Stimulated activated CD4-positive, alpha-beta T cell treated with anti-CD3 and anti-CD28 coated beads, Interleukin-12 subunit alpha, Interleukin-12 subunit beta, amount 100 ng/mL, for 24 hours (primary cell): ENCODE data around the gene KCNIP4.

ENCODE experiments used
- DNase-seq, 2 experiments: peaks; one replicate each; pipeline ENCODE4 v3.0.0-alpha.2; 2020; ENCODE audit warnings: low read depth in 2 of 2

Gene KCNIP4

DNA sequence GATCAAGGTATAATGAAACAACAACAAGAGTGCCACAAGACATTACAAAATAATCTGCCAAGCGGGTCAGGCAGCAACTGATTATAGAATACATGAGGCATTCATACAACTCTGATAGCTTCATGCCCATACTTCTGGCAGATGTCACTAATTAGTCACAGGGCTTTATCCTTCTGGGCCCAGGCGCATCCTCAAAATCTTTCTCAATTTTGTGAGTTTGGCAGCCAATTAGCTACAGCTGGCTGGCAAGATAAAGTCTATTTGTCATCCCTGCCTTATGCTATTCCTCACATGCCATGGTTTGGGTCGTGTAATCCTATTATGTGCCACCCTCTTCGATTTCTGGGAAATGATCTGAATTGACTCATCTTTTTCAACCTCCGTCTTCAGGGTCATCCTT lies 994.0 kb downstream of the KCNIP4 start:
- no peak for DNase-seq

DNA sequence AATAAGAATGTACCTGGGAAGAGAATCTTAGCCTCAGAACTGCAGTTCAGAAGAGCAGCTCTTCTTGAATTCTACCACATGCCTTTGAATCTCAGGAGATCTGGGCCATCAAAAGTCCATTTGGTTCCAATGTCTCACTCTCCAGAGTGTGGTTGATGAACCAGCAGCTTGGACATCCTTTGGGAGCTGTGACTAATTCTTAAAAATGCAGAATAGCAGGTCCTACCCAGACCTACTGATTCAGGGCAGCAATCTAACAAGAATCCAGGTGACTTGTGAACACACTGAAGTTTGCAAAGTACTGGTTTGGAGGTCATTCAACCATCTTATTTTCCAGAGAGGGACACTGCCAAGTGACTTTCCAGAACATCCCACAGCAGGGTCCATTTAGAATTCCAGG lies 1003.6 kb downstream of the KCNIP4 start:
- DNase-seq = no peak

DNA sequence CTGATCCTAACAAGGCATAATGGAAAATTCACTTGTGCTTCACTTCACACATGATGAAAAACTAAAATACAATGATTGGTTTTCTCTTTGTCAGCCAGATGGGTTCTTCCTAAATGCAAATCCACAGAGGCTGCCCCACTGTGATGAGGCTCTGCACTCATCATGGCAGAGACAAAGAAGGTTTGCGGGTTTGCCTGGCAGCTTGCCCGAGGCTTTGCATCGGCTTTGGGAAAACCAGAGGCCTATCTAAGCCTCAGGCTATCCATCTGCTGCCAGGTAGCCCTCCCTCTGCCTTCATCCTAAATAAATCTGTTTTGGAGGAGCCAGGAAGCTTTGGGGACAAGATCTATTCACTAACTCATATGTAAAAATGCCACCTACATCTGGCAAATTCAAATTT lies 1004.1 kb downstream of the KCNIP4 start:
- DNase-seq = no peak

DNA sequence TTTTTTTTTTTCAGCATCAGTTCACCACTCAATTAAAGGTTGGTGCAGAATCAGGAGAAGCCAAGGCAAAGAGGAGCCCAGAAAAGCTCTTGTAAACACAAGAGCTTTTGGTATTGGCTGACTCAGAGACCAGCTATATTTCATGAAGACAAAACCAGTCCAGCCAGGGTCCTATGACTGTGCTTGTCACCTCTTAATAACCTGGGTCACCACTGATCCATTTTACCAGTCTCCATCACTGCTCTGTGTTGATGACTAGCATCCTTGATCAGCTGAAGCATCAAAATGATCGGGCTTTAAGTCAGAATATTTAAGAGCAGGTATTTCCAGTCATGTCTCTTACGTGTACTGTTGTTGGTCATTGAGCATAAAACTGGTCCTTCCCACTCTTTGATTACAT lies 1010.4 kb downstream of the KCNIP4 start:
- DNase-seq = no peak

DNA sequence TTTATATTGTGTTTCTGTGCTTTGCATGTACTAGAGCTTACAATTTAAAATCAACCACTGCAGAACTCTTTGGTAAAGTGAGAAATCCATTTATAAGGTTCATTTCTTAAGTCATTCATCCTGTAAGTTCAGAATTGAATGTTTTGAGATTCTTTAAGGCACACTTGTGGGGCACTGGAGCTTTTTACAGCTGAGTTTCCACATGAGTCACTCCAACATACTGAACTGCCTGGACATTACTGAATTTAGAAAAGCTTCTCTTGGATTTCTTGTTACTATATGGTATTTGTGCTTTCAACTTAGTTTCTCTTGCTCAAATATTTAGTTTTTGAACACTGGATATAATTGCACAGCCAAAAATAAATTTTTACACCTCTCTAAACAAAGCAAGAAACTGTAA lies 1022.0 kb downstream of the KCNIP4 start:
- no peak for DNase-seq

DNA sequence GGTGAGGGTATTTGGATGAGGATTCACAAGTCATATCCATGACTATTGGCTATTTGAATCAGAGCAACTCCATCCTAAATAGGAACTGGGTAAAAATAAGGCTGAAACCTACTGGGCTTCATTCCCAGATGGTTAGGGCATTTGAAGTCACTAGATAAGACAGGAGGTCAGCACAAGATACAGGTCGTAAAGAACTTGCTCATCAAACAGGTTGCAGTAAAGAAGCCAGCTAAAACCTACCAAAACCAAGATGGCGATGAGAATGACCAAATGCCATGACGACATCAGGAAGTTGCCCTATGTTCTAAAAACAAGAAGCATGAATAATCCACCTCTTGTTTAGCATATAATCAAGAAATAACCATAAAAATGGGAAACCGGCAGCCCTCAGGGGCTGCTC lies 1023.4 kb downstream of the KCNIP4 start:
- no peak for DNase-seq

DNA sequence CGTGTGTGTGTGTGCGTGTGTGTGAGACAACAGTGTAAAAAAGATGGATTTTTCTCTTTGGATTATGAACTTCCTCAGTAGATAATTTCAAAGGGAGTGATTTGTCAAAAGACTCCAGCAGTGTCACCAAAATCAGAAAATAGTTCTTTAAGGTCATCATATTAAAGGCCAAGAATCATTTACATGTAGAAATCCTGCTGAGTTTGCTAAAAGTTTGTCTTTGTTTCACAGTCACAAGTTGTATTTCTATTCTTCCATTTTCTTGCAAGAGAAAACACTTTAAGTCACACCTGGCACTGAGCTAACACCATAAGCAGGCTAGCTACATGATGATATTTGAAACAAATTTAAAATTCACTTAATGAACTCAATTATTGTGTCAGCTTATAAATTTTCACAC lies 1025.6 kb downstream of the KCNIP4 start:
- DNase-seq = no peak

DNA sequence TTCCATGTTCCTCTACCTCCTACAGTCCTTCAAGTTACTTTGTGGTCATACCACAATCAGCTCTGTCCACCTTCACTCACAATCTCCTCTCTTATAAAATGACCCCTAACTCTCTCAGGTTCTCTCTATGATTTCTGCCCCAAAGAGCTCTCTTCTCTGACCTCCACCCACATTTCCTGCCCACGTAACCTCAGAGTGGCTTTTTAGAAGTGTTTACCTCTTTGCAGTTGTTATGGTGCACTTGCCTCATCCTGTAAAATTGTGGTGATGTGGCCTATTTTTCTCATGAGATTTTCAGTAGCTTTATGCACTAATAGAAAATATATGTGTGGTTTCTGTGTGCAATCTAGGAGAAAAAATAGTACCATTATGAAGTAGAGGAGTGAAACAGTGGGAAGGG lies 1032.5 kb downstream of the KCNIP4 start:
- DNase-seq = no peak

DNA sequence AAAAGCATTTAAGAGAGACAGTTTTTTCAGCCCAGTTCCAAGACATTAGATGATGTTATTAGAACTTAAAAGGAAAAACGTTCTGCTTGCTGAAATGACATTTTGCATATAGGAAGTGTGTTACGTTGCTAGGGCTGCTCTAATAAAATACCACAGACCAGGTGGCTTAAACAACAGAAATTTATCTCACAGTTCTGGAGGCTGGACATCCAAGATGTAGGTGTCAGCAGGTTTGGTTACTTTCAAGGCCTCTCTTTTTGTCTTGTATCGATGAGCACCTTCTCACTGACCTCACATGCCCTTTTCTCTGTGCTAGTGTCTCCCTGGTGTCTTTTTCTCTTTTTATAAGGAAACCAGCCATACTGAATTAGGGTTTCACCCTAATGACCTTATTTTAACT lies 1043.6 kb downstream of the KCNIP4 start:
- no peak for DNase-seq

DNA sequence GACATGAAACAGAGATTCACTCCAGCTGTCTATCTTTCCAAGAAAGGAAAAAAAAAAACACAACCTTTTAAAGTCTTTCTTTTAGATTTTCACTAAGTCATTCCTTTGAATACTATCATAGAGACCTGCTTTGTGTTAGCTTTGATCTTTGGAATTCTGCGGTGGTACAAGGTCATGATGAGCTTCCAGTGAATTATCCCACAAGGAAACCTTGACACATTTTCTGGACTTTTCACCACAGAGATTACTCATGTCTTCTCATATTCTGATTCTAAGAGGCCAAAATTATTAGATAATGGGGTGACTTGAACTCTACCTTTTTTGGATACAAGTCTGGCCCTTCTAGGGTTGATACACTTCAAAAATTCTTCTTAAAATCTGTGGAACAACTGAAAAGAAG lies 1046.7 kb downstream of the KCNIP4 start:
- no peak for DNase-seq

DNA sequence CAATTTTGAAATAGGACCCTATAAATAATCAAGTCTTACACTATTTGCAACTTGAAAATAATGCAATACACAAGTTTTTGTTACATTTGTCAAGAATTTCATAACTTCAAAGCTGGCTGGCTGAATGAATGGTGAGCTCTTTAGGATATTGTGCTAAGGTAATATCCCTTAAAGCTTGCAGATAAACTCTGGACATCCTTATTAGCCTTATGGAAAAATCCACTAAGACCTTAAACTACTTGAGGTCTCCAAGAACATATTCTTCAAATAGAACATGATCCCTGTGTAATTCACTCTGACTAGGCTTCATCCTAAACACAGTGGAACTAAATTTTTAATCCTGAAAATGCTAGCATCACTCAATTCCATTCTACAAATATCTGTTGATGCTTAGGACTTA lies 1049.0 kb downstream of the KCNIP4 start:
- DNase-seq = no peak

DNA sequence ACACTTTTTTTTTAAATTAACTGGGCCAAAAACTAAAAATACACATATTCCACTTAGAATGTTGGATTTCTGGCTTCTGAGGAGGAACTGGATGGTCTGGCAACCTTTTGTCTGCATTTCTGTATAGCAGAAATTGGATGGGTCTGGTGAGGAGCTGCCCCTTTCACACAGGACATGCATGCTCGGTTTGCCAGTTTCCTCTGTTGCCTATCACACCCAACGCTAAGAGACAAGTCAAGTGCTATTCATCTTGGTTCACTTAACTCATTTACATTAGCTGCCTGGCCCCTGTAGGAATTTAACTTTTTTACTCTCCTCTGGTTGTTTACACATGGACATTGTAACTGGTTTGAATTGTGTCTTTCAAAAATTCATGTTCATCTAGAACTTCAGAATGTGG lies 1052.6 kb downstream of the KCNIP4 start:
- no peak for DNase-seq

DNA sequence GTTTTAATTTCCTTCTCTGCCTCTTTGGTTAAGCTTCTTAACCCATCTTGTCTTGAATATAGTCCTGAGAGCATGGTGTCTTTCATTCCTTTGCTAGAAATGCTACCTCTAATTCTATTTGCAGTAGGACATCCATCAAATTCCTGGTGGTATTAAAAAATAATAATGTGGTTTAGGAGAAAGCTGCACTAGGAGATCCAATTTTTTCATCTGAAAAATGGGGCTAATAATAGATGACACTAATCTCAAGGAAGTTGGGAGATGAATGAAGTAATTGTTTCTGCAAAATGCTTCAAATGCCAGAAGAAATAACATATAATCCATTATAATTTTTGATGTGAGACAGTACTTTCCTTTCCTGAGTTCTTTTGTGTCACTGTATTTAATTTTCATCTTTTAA lies 1053.4 kb downstream of the KCNIP4 start:
- no peak for DNase-seq

DNA sequence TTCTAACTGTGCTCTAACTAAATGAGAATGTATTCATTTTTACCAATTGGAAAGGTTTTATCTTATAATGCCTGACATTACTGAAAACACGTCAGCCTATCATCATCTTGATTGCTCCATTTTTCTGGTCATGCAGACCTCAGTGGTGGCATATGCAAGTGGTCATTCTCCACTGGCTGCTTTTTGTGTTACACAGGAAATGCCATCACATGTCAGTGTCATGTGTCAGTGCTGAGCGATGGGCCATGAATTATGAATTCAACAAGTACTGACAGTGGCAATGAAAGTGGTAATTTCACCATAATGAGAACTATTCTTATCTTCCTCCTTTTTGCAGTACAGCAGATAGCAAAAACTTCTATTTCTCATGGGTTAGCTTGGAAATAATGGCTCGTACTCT lies 1057.8 kb downstream of the KCNIP4 start:
- no peak for DNase-seq

DNA sequence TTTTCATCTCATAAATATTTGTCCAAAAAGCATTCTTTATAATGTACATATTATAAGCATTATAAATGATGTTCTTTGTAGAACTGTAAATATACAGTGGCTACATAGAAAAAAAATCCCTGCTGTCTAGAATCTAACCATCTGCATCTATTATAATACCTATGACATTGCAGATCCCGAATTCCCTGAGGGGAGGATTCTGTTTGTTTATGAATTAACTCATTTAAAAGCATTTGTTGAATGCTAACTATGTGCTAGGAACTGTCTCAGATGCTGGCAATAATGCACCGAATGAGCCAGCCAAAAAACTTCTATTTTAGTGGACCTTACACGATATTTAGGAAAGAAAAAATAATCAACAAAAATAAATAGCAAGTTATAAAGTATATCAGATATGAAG lies 1058.7 kb downstream of the KCNIP4 start:
- DNase-seq = no peak

DNA sequence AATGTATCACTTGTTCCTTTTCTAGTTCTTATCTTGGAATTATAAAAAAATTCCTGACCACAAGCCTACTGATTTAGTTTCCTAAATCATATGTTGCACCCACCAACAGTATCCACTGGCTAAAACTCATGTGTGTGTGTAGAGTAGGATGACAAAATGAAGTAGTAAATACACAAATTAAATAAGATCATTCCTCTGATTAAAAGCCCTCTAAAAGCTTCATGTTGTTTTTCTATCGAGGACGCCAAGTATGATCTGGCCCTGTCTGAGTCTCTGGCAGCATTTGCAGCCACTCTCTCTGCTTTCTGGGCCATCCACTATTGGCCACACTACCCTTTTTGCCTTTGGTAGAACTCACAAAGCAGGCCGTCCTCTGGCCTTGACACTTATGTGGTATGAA lies 1064.9 kb downstream of the KCNIP4 start:
- no peak for DNase-seq

DNA sequence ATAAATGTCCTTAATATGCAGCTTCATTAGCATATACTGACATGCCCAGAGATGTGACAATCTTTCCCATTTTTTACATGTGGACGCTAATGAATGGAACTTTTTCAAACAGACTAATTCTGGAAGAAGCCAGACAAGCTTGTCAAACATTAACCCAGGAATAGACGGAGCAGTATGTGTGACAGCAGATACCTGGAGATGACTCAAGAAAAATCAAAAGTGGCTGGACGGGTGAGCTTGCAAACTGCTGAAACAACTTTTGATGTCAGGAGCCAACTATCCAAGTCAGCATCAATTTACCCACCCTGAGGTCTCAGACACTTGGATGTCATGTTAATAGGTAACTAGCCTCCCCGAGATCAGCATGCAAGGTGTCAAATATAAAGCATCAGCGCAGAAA lies 1065.3 kb downstream of the KCNIP4 start:
- no peak for DNase-seq

DNA sequence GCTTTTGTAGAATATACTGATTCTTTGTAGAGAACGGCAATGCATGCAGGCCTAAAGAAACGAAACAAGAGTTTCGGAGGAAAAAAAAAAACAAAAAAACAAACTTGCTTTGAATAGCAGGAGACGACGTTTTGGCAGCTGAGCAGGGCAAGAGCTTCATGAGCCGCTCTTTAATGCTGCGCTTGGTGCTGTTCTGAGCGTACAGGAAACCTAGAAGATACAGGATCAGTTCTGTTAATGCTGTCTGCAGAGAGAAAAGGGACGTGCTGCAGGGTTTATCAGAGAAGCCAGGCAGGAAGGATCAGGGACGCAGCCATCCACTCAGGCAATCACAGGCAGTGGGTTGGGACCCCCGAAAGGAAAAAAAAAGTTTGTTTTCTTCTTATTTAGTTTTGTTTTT lies 1066.1 kb downstream of the KCNIP4 start:
- no peak for DNase-seq

DNA sequence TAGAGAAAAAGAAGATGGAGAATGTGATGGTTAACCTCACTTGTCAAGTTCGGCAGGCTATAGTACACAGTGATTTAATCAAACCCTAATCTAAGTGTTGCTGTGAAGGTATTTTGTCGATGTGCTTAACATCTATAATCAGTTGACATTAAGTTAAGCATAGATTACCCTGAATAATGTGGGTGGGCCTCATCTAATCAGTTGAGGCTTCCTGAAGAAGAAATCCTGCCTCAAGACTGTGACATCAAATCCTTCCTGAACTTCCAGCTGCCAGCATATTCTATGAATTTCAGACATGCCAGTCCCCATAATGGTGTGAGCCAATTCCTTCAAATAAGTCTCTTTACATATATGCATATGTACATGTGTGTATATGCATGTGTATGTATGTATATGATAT lies 1066.9 kb downstream of the KCNIP4 start:
- no peak for DNase-seq

DNA sequence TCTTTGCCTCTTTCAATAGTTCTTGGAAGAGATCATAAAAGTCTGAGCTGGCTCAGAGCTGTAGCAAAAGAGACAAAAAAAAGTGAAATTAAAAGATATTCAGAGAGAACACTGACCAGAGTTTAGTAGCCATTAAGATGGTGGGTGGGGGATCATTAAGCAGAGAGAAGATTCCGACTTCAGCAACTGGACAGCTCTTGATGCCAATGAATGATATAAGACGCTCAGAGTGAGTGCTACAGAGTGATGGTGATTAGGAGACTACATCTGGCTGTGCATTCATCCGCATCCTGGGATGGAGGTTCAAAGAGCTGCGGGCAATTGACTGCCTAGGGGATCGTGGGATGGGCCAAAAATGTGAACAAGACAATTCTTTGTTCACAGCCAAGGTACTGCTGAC lies 1069.8 kb downstream of the KCNIP4 start:
- DNase-seq = no peak

DNA sequence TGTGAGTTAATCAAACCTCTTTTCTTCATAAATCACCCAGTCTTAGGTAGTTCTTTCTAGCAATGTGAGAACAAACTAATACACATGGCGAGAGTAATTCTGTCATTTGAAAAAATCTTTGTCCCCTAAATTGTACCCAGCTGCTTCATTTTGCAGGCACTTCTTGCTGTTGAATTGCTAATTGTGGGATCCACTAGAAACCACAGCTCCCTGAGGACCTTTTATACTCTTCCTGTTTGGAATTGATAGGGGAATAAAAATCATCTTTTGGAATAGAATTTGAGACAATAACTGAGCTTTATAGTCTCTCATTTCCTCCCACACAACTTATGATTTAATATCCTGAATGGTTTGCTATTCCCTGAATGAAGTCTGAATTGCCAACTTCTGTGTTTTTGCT lies 1078.1 kb downstream of the KCNIP4 start:
- no peak for DNase-seq

DNA sequence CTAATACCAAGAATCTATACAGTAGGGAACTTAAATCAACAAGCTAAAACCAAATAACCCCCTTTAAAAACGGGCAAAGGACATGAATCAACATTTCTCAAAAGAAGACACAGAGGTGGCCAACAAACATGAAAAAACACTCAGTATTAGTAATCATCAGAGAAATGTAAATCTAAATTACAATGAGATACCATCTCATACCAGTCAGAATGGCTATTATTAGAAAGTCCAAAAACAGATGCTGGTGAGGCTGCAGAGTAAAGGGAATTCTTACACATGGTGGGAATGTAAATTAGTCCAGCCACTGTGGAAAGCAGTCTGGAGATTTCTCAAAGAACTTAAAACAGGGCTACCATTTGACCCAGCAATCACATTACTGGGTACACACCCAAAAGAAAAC lies 1080.5 kb downstream of the KCNIP4 start:
- DNase-seq = no peak

DNA sequence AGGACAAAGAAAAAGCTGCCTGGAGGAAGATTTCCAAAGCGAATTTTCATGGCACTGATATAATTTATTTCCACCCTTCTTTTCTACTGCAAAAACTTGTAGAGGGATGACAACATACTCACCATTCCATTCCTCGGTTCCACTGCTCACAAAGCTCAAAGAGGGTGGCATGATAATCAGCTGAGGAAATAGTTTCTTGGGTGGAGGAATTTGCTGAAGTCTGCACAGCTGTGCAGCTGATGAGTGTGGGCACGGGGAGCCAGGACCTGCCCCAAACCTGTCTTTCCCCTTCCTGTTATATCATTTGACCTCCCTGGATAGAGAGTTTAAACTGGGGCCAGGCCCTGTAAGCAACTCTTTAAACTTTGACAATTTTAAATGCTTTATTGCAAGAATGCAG lies 1087.7 kb downstream of the KCNIP4 start:
- no peak for DNase-seq

DNA sequence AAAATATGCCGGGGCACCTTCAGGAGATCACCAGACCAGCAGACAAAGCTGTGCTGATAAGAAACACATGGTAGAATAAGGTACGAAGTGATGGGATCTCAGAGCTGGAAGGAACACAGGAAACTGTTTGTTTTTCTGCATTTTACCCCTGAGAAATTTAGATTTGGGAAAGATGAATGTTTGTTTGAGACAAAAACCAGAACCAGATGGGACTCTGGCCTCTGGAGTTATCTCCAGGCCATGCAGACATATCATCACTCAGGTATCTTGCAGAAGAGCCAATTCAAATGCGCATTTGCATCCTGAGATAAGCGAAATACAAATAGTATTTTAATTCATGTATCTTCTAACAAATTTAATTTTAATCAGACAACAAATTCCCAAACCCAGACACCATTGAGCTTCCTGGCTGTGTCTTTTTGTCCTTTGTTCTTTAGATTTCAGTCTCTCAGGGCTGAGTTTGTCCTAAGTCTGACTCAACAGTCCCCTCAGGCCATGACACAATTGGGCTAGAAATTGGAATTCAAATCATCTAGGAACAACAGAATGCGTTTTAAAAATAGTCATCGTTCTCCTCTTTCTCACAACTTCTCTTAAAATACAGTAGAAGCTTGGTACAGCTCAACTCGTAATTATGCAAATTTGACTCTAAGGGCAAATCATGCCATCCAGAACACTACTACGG lies 1089.3 kb downstream of the KCNIP4 start:
- no peak for DNase-seq

DNA sequence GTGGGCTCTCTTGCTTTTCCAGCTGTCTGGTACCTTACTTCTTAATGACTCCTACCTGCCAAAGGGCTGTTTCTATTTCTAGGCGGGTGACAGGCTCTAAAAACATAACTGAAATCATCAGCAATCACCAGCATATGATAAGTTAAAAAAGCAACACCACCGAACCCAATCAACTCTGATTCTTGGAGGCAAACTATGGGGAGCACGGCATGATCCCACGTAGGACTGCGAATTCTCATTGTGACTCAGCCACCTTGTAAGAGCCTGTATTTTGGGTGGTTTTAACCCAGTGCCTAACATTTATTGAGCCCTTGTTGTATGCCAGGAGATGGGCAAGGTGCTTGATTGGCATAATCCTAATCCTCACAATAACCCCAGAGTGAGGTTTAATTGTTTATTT lies 1091.5 kb downstream of the KCNIP4 start:
- no peak for DNase-seq
